K562 (cell line): ENCODE data around the gene ELMO1. TPM values are rescaled to one million over a fixed set of nuclear protein-coding genes. Genes with fewer than 3 reads are reported as not detected.

Experiments used
- HNRNPL ChIP-seq: fragments of 200-400 bp; formaldehyde crosslinking; IDR thresholded peaks from 2 replicates; pipeline ENCODE4 v1.6.1; 2017; ENCODE audit warnings: low read depth, mild to moderate bottlenecking, low read length
- polyA plus RNA-seq, 8 experiments: library from polyadenylated mRNA; depleted of rRNA in 4 of 8; stranded (reverse) in 5 of 8; unstranded in 3 of 8; fragments of >200 nt; fragmentation: Nextera tagmentation in 2 of 8; fragmentation: Illumina TruSeq in 1 of 8; extraction: Ambion mirVana in 2 of 8; extraction: Trizol in 1 of 8; gene quantifications; 2 replicates each; pipeline versions ENCODE4 v1.2.1 to v1.2.3, GENCODE V29; 2011 to 2014; ENCODE audit warnings: inconsistent platforms in 1 of 8, missing spikeins in 1 of 8
- total RNA-seq, 7 experiments: library from RNA; depleted of rRNA in 6 of 7; stranded (reverse); fragments of >200 nt in 6 of 7; fragmentation: Illumina TruSeq in 2 of 7; extraction: Trizol in 2 of 7; gene quantifications; 2 replicates each; pipeline versions ENCODE4 v1.2.1 to v1.2.3, GENCODE V29; 2011 to 2021; ENCODE audit warnings: low replicate concordance in 1 of 7
- TF ChIP-seq, protein P1 (sequence below), 2 experiments: fragments of 450-650 bp; formaldehyde crosslinking in 1 of 2; IDR thresholded peaks; 2 replicates each; pipeline versions ENCODE4 v1.4.0 to v1.6.1; 2014 to 2020; ENCODE audit warnings: mild to moderate bottlenecking in 2 of 2, borderline replicate concordance in 1 of 2, low read depth in 1 of 2

The ELMO1 gene
- total and polyA plus RNA-seq, 9 of the 15 experiments (the other 6 are each of a cell fraction or from before 2014, with no cell fraction given), result 0.36 to 7.2 (median 3.6) TPM

DNA sequence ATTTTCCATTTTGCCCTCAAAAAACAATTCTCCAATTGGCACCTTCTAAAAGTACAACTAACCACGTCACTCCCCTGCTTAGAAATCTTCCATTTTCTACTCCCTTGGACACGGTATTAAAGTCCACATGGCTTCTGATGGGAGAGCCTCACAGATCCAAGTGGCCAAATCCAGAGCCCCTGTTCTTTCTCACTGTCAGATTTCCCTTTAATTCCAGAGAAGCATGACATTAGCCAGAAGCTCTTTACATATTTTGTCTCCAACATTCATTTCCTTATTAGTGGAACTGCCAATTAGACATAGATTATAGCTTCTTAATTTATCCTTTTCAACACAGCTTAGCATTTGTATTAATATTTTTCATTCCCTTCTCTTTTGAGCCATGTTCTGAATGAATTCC is 118.7 kb downstream of the ELMO1 start (continued):
- TF ChIP-seq, protein P1, sequence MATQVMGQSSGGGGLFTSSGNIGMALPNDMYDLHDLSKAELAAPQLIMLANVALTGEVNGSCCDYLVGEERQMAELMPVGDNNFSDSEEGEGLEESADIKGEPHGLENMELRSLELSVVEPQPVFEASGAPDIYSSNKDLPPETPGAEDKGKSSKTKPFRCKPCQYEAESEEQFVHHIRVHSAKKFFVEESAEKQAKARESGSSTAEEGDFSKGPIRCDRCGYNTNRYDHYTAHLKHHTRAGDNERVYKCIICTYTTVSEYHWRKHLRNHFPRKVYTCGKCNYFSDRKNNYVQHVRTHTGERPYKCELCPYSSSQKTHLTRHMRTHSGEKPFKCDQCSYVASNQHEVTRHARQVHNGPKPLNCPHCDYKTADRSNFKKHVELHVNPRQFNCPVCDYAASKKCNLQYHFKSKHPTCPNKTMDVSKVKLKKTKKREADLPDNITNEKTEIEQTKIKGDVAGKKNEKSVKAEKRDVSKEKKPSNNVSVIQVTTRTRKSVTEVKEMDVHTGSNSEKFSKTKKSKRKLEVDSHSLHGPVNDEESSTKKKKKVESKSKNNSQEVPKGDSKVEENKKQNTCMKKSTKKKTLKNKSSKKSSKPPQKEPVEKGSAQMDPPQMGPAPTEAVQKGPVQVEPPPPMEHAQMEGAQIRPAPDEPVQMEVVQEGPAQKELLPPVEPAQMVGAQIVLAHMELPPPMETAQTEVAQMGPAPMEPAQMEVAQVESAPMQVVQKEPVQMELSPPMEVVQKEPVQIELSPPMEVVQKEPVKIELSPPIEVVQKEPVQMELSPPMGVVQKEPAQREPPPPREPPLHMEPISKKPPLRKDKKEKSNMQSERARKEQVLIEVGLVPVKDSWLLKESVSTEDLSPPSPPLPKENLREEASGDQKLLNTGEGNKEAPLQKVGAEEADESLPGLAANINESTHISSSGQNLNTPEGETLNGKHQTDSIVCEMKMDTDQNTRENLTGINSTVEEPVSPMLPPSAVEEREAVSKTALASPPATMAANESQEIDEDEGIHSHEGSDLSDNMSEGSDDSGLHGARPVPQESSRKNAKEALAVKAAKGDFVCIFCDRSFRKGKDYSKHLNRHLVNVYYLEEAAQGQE (IDR thresholded peaks at IDR 0.05; ENCODE audit: borderline replicate concordance), result no peak
- TF ChIP-seq, protein P1 (CRISPR knock-in tag; IDR thresholded peaks at IDR 0.05; ENCODE audit: low read depth), result no peak
- no peak for TF ChIP-seq HNRNPL
